Measurements from ENCODE around the gene NLK. TPM values are rescaled to one million over a fixed set of nuclear protein-coding genes. Genes with fewer than 3 reads are reported as not detected.
"Not testable (repeated sequence)": the region's sequence is repeated elsewhere in the genome, so short reads cannot be mapped to it uniquely, and the experiment has no call there.

Gene NLK
- total and polyA plus RNA-seq, 4 donors = 7.1 to 27.0 (median 12.1) TPM

- H3K9ac ChIP-seq (ENCODE audit: insufficient read depth in 1 of 2, low read length in 2 of 2) = no peak overlapping the region
- DNase-seq = no peak
- H3K27me3 ChIP-seq (ENCODE audit: control insufficient read depth in 3 of 3, insufficient read depth in 3 of 3, low read length in 2 of 3) = no peaks in the 10 kb centered on the region
- H3K4me1 ChIP-seq (ENCODE audit: control insufficient read depth in 5 of 5, insufficient read depth in 5 of 5, low read length in 5 of 5) = no peaks in the 10 kb centered on the region
- 88 to 90% methylated on average over 6 of the region's 6 CpGs for WGBS, 2 donors
- no peak overlapping the region for H3K4me3 ChIP-seq
- H3K27ac ChIP-seq (ENCODE audit: low read depth in 1 of 2, low read length in 1 of 2) = no peak overlapping the region
- no peak for TF ChIP-seq CTCF (IDR thresholded peaks at IDR 0.05; ENCODE audit: control extremely low read depth, extremely low read depth)
- no peaks in the 10 kb centered on the region for H3K9me3 ChIP-seq (ENCODE audit: control insufficient read depth in 4 of 4, insufficient read depth in 3 of 4, low read length in 3 of 4)
- ATAC-seq (ENCODE audit: insufficient read depth, low FRiP score) = no peak
- H3K36me3 ChIP-seq (ENCODE audit: control insufficient read depth in 4 of 4, insufficient read depth in 4 of 4, low read length in 4 of 4) = no peaks in the 10 kb centered on the region
Measured at GRCh38 chr17:28242791-28243190, 200.3 kb downstream of the NLK start.

- WGBS, 2 donors = 90 to 91% methylated on average over 4 of the region's 4 CpGs
- H3K9ac ChIP-seq (ENCODE audit: insufficient read depth in 1 of 2, low read length in 2 of 2); H3K4me1 ChIP-seq (ENCODE audit: control insufficient read depth in 5 of 5, insufficient read depth in 5 of 5, low read length in 5 of 5); H3K36me3 ChIP-seq (ENCODE audit: control insufficient read depth in 4 of 4, insufficient read depth in 4 of 4, low read length in 4 of 4); H3K9me3 ChIP-seq (ENCODE audit: control insufficient read depth in 4 of 4, insufficient read depth in 3 of 4, low read length in 3 of 4); DNase-seq; H3K27ac ChIP-seq (ENCODE audit: low read depth in 1 of 2, low read length in 1 of 2); ATAC-seq (ENCODE audit: insufficient read depth, low FRiP score); H3K4me3 ChIP-seq; H3K27me3 ChIP-seq (ENCODE audit: control insufficient read depth in 3 of 3, insufficient read depth in 3 of 3, low read length in 2 of 3): not testable (repeated sequence)
Measured at GRCh38 chr17:28243268-28243667, 200.8 kb downstream of the NLK start.

DNA sequence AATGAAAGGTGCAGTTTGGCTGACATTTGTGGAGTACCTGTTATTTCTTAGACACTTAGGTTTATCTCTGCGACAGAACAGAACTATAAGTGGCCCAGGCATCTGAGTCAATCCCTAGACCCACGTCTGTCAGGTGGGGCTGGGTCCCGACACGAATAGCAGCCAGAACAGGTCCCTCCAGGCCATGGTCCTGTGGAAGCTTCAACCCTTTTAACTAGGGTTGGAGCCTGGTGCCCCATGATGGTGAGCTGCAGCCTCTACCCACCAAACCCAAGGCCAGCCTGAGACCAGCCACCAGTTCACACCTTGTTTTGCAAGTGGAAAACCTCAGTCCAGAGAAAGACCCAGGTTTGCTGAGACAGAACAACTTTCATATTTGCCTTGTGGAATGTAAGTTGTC lies 202.0 kb downstream of the NLK start:
- Histone ChIP-seq H3K4me3 (no peak overlapping the region), H3K27ac (ENCODE audit: low read depth in 1 of 2, low read length in 1 of 2) (no peak overlapping the region), H3K9ac (ENCODE audit: insufficient read depth in 1 of 2, low read length in 2 of 2) (no peak overlapping the region), H3K4me1 (ENCODE audit: control insufficient read depth in 5 of 5, insufficient read depth in 5 of 5, low read length in 5 of 5) (no peaks in the 10 kb centered on the region), H3K9me3 (ENCODE audit: control insufficient read depth in 4 of 4, insufficient read depth in 3 of 4, low read length in 3 of 4) (no peaks in the 10 kb centered on the region), H3K27me3 (ENCODE audit: control insufficient read depth in 3 of 3, insufficient read depth in 3 of 3, low read length in 2 of 3) (no peaks in the 10 kb centered on the region), H3K36me3 (ENCODE audit: control insufficient read depth in 4 of 4, insufficient read depth in 4 of 4, low read length in 4 of 4) (no peaks in the 10 kb centered on the region)
- 88 to 91% methylated on average over 4 of the region's 4 CpGs for WGBS, 2 donors
- DNase-seq (no peak), ATAC-seq (ENCODE audit: insufficient read depth, low FRiP score) (no peak)
- no peak for TF ChIP-seq CTCF (IDR thresholded peaks at IDR 0.05; ENCODE audit: control extremely low read depth, extremely low read depth)

Small RNAs within 50 kb of the gene (small RNA-seq; reads per million reads assigned to genes)
- gene RF00006 (ENCODE audit: low replicate concordance) (not detected), gene RF00156 (ENCODE audit: low replicate concordance) (not detected), gene RF00601 (ENCODE audit: low replicate concordance) (not detected), gene RPS29P22 (ENCODE audit: low replicate concordance) (not detected)

Other genes with a start within 250 kb of the NLK start
- gene NOS2, start 242.1 kb upstream of the NLK start, total RNA-seq = 1 to 10 TPM; 1.2 to 2.2 TPM
- gene NOS2, start 242.1 kb upstream of the NLK start, polyA plus RNA-seq = under 1 TPM; 0.30 to 0.56 TPM
- gene LYRM9, start 149.3 kb upstream of the NLK start, total RNA-seq = 10 to 100 TPM in 1 of 2 donors, 1 to 10 TPM in 1; 7.0 to 15.3 TPM
- gene LYRM9, start 149.3 kb upstream of the NLK start, polyA plus RNA-seq = 1 to 10 TPM; 7.9 to 9.7 TPM

All from lung (tissue), 13 donors.